Ishikawa (cell line): Measurements from ENCODE around the gene PER2.

ENCODE experiments used
- CEBPB ChIP-seq: IDR thresholded peaks from 2 replicates; pipeline ENCODE4 v1.6.1; 2012
- CREB1 ChIP-seq: IDR thresholded peaks from 2 replicates; pipeline ENCODE4 v1.6.1; 2012; ENCODE audit warnings: low read depth
- EGR1 ChIP-seq: IDR thresholded peaks from 2 replicates; pipeline ENCODE4 v1.6.1; 2012
- EP300 ChIP-seq: IDR thresholded peaks from 2 replicates; pipeline ENCODE4 v1.6.1; 2012; ENCODE audit warnings: borderline replicate concordance
- FOXM1 ChIP-seq: IDR thresholded peaks from 2 replicates; pipeline ENCODE4 v1.6.1; 2012; ENCODE audit warnings: low read depth, borderline replicate concordance
- NFIC ChIP-seq: IDR thresholded peaks from 2 replicates; pipeline ENCODE4 v1.6.1; 2012
- RAD21 ChIP-seq: IDR thresholded peaks from 2 replicates; pipeline ENCODE4 v1.6.1; 2012; ENCODE audit warnings: low read depth
- TAF1 ChIP-seq: IDR thresholded peaks from 2 replicates; pipeline ENCODE4 v1.6.1; 2012; ENCODE audit warnings: low read depth, mild to moderate bottlenecking
- TCF12 ChIP-seq: IDR thresholded peaks from 2 replicates; pipeline ENCODE4 v1.6.1; 2012; ENCODE audit warnings: low read depth
- TEAD4 ChIP-seq: IDR thresholded peaks from 2 replicates; pipeline ENCODE4 v1.6.1; 2012
- YY1 ChIP-seq: IDR thresholded peaks from 2 replicates; pipeline ENCODE4 v1.6.1; 2012; ENCODE audit warnings: low read depth
- ZBTB7A ChIP-seq: IDR thresholded peaks from 2 replicates; pipeline ENCODE4 v1.6.1; 2012; ENCODE audit warnings: low read depth
- TF ChIP-seq, protein P1 (sequence below): IDR thresholded peaks from 2 replicates; pipeline ENCODE4 v1.6.1; 2012
- TF ChIP-seq, protein P2 (sequence below): IDR thresholded peaks from 2 replicates; pipeline ENCODE4 v1.6.1; 2012
- TF ChIP-seq, protein P3 (sequence below): IDR thresholded peaks from 2 replicates; pipeline ENCODE4 v1.6.1; 2012; ENCODE audit warnings: low read depth, mild to moderate bottlenecking

The PER2 gene

DNA sequence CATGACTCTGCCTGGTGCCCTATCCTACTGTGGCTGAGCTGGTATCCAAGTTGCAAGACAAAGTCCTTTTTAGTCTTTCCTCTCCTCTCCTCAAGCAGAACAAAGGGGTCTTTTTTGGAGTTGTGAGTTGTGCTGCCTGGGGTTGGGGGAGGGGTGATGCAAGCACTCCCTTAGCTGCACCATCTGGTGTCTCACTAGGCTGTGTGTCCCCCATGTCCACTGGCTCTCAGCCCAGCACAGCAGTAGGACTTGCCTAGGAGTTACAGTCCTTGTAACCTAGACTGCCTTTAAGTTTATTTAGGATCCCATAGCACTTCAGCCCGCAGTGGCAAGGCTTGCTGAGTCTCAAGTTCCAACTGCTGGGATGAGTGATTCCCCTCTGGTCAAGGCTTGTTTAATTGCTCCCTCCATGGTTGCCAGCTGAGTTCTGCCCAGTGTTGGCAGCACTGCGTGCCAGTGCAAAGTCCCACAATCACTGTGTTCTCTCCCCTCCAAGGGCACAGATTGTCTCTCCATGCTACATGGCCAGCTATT, 71.7 kb downstream of the PER2 start:
- TF ChIP-seq, protein P1, sequence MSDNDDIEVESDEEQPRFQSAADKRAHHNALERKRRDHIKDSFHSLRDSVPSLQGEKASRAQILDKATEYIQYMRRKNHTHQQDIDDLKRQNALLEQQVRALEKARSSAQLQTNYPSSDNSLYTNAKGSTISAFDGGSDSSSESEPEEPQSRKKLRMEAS: no peak
- TF ChIP-seq FOXM1 (no peak), YY1 (no peak)

DNA sequence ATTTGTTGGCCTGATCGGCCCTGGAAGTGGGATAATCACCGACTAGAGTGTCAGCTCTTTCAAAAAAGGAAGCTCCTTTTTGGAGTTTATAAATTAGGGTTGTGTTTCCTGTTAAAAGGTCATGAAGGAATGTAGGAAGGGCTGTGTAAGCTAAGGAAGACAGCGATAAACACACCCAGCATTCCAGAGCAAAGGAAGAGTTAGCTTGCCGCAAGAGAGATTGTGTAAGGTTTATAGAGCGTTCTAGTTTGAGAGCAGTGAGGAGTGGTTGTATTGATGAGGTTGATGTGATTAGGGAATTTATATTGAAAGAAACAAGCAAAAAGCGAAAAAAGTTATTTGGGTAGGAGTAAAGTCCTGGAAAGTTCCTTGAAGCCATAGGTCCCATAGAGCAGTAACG, 81.4 kb downstream of the PER2 start:
- TF ChIP-seq CEBPB (no peak), NFIC (no peak), YY1 (no peak), TEAD4 (no peak), EGR1 (no peak), TCF12 (no peak), EP300 (no peak), RAD21 (no peak), TAF1 (no peak), CREB1 (no peak), ZBTB7A (no peak), FOXM1 (no peak)
- TF ChIP-seq, protein P2, sequence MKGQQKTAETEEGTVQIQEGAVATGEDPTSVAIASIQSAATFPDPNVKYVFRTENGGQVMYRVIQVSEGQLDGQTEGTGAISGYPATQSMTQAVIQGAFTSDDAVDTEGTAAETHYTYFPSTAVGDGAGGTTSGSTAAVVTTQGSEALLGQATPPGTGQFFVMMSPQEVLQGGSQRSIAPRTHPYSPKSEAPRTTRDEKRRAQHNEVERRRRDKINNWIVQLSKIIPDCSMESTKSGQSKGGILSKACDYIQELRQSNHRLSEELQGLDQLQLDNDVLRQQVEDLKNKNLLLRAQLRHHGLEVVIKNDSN: no peak
- TF ChIP-seq, protein P3, sequence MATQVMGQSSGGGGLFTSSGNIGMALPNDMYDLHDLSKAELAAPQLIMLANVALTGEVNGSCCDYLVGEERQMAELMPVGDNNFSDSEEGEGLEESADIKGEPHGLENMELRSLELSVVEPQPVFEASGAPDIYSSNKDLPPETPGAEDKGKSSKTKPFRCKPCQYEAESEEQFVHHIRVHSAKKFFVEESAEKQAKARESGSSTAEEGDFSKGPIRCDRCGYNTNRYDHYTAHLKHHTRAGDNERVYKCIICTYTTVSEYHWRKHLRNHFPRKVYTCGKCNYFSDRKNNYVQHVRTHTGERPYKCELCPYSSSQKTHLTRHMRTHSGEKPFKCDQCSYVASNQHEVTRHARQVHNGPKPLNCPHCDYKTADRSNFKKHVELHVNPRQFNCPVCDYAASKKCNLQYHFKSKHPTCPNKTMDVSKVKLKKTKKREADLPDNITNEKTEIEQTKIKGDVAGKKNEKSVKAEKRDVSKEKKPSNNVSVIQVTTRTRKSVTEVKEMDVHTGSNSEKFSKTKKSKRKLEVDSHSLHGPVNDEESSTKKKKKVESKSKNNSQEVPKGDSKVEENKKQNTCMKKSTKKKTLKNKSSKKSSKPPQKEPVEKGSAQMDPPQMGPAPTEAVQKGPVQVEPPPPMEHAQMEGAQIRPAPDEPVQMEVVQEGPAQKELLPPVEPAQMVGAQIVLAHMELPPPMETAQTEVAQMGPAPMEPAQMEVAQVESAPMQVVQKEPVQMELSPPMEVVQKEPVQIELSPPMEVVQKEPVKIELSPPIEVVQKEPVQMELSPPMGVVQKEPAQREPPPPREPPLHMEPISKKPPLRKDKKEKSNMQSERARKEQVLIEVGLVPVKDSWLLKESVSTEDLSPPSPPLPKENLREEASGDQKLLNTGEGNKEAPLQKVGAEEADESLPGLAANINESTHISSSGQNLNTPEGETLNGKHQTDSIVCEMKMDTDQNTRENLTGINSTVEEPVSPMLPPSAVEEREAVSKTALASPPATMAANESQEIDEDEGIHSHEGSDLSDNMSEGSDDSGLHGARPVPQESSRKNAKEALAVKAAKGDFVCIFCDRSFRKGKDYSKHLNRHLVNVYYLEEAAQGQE: no peak
- TF ChIP-seq, protein P1: no peak

DNA sequence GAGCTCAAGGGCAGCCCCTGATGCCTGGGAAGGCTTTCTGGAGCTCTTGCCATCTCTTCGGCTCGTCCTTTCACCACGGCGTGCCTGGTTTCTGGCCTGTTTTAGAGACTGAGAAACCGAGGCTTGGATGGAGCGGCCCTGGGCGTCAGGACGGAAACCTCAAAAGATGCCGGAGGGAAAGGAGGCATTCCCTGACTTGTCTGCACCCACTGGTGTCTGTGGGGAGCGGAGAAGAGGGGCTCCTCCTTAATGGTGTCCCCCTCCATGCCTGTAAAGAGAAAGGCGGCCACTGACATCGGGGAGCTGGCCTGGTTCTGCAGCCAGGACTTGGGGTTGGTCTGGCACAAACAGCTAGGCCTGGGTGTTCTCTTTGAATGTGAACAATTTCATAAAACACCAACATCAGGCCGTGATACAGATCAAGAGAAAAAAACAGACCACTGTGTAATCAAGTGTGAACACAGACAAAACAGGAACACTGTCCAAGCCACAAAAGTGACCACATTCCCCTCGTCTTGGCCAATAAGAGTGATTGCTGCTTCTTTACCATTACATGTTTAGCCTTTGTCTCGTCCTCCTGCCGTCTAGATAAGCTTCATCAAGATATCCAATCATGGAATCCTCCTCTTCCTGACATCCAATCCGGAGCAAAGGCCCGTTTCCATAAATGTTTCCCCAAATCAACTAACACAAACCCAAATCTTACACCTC, 84.3 kb downstream of the PER2 start:
- TF ChIP-seq TEAD4: no peak
- TF ChIP-seq CREB1: no peak
- no peak for TF ChIP-seq FOXM1
- no peak for TF ChIP-seq TAF1
- TF ChIP-seq CEBPB: no peak
- no peak for TF ChIP-seq RAD21
- no peak for TF ChIP-seq ZBTB7A
- TF ChIP-seq, protein P1: no peak
- no peak for TF ChIP-seq EP300
- no peak for TF ChIP-seq YY1

DNA sequence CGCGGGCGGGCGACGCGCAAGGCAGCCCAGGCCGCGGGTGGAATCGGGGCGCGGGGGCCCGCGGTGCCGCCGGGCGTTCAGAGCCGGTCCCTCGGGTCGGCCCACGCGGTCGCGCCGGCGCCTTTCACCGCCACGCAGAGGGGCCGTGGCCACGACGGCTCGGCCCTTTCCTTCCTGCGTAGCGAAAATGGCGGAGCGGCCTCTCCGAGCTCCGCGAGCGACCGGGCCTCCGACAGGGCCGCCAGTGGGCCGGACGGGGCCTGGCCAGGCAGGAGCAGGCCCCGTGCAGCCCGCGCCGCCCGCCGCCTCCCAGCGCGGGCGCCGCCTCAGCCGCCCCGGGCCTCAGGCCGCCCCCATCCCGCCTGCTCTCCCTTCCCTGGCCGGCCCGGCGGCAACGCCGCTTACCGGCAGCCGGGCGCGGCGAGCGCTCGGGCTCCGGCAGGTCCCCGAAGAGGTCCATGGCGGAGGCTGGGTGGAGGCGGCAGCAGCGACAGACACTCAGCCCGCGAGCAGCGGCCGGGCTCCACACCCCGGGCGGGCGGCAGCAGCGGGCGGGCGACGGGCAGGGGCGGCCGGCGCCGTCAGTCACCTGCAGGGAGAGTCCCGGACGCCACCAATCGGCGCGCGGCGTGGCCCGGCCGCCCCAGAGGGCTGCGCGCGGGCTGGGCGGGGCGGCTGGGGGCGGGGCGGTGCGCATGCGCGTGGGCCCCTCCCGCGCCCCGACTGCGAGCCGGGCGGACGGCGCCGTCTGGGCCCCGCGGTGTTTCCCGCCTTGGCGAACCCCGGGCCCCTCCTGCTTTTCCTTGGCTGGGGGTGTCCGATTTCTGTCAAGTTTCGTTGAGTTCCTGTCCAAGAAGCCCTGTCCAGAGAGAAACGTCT, 85.1 kb downstream of the PER2 start, which contains the start of gene ILKAP:
ILKAP (minus strand) TSS at position 602 of the 879 bp plus-strand sequence; CDS start at position 460, 142 bp downstream.
- TF ChIP-seq FOXM1: no peak
- no peak for TF ChIP-seq EGR1
- TF ChIP-seq, protein P2: 0 out of 2 replicates have a peak, but pooled peaks have one; percentile 29
- TF ChIP-seq NFIC: no peak
- TF ChIP-seq TCF12: 0 out of 2 replicates have a peak, but pooled peaks have one; percentile 9
- TF ChIP-seq CEBPB: no peak
- TF ChIP-seq, protein P1: peak; percentile 81
- TF ChIP-seq RAD21: no peak
- TF ChIP-seq ZBTB7A: no peak
- TF ChIP-seq YY1: peak; percentile 74
- TF ChIP-seq TEAD4: no peak
- TF ChIP-seq, protein P3: peak; percentile 5; the same call in 1 of the 2 replicates
- TF ChIP-seq TAF1: peak; percentile 60
- no peak for TF ChIP-seq CREB1
- TF ChIP-seq EP300: 0 out of 2 replicates have a peak, but pooled peaks have one; percentile 5
